Amygdala (tissue), 56 donors: ENCODE data around the gene P2RY14.
A peak's percentile ranks its signal among the peaks of the same experiment; 100 is the strongest.
"Not testable (repeated sequence)": the region's sequence is repeated elsewhere in the genome, so short reads cannot be mapped to it uniquely, and the experiment has no call there.

Experiments used
- DNase-seq, 56 donors: peaks; one replicate each; lab custom pipeline; 2025; lab: John Stamatoyannopoulos, UW

P2RY14 gene

GRCh38 chr3:151265166-151265565 is 13.2 kb downstream of the P2RY14 start:
- DNase-seq, result no peak

- DNase-seq, result no peak
Observed at GRCh38 chr3:151264605-151265004, 13.7 kb downstream of the P2RY14 start.

- DNase-seq, result no peak
Observed at GRCh38 chr3:151262871-151263525, 15.3 kb downstream of the P2RY14 start.

- DNase-seq, result no peak
Observed at GRCh38 chr3:151259664-151260063, 18.7 kb downstream of the P2RY14 start.

GRCh38 chr3:151256749-151257148 is 21.6 kb downstream of the P2RY14 start:
- no peak for DNase-seq

GRCh38 chr3:151248772-151249337 is 29.5 kb downstream of the P2RY14 start:
- DNase-seq, result no peak

GRCh38 chr3:151242006-151242405 is 36.3 kb downstream of the P2RY14 start:
- DNase-seq, result not testable (repeated sequence)

- DNase-seq, result no peak
Observed at GRCh38 chr3:151236736-151237135, 41.6 kb downstream of the P2RY14 start.

- DNase-seq, result no peak
Observed at GRCh38 chr3:151236316-151236715, 42.0 kb downstream of the P2RY14 start.

- no peak for DNase-seq
Observed at GRCh38 chr3:151234825-151235224, 43.5 kb downstream of the P2RY14 start.

- DNase-seq, result no peak
Observed at GRCh38 chr3:151232991-151233390, 45.4 kb downstream of the P2RY14 start.

GRCh38 chr3:151232403-151232802 is 45.9 kb downstream of the P2RY14 start:
- DNase-seq, result not testable (repeated sequence)

GRCh38 chr3:151230646-151231045 is 47.7 kb downstream of the P2RY14 start:
- no peak for DNase-seq

- DNase-seq, result no peak
Observed at GRCh38 chr3:151228666-151229040, 49.7 kb downstream of the P2RY14 start.

- peak in 54 of 56 donors; percentile 5 to 85 (median 46) for DNase-seq
Observed at GRCh38 chr3:151227807-151228665, 50.3 kb downstream of the P2RY14 start.

GRCh38 chr3:151227266-151227806 is 51.0 kb downstream of the P2RY14 start:
- peak in 1 of 56 donors; percentile 59 for DNase-seq

- DNase-seq, result no peak
Observed at GRCh38 chr3:151226825-151227224, 51.5 kb downstream of the P2RY14 start.

- DNase-seq, result no peak
Observed at GRCh38 chr3:151226088-151226563, 52.2 kb downstream of the P2RY14 start.

GRCh38 chr3:151225040-151225975 is 53.0 kb downstream of the P2RY14 start:
- DNase-seq, result no peak

GRCh38 chr3:151224268-151224866 is 54.0 kb downstream of the P2RY14 start:
- DNase-seq, result no peak
